Nephron progenitor cell (in vitro differentiated cells): ENCODE measurements around the gene ST6GALNAC3.
"Not testable (repeated sequence)": the region's sequence is repeated elsewhere in the genome, so short reads cannot be mapped to it uniquely, and the experiment has no call there.

Experiments used
- DNase-seq: peaks from one replicate; pipeline ENCODE4 v3.0.0; 2021
- H3K27ac Mint-ChIP-seq: 2 replicates; pipeline ENCODE4 v1.8.0; 2021; ENCODE audit warnings: mild to moderate bottlenecking, moderate library complexity, mixed read lengths
- H3K27me3 Mint-ChIP-seq: 2 replicates; pipeline ENCODE4 v1.8.0; 2021; ENCODE audit warnings: mild to moderate bottlenecking, low read depth, mixed read lengths; ENCODE audit not compliant: poor library complexity
- H3K36me3 Mint-ChIP-seq: 2 replicates; pipeline ENCODE4 v1.8.0; 2021; ENCODE audit warnings: low read depth, mixed read lengths
- H3K4me1 Mint-ChIP-seq: 2 replicates; pipeline ENCODE4 v1.8.0; 2021; ENCODE audit warnings: mixed read lengths
- H3K4me3 Mint-ChIP-seq: 2 replicates; pipeline ENCODE4 v1.8.0; 2021; ENCODE audit warnings: mild to moderate bottlenecking, moderate library complexity, mixed read lengths
- H3K9me3 Mint-ChIP-seq: 2 replicates; pipeline ENCODE4 v1.8.0; 2021; ENCODE audit warnings: mild to moderate bottlenecking, moderate library complexity, mixed read lengths
- CTCF ChIP-seq: fragments of 200-600 bp; sonication (generic); IDR thresholded peaks from 2 replicates; pipeline ENCODE4 v1.5.0; 2021; ENCODE audit warnings: antibody characterized with exemption

The ST6GALNAC3 gene

GRCh38 chr1:76109901-76110560, 35.5 kb downstream of the ST6GALNAC3 start:
- Mint-ChIP-seq H3K36me3 (peaks cover 38% of the 10 kb centered on the region), H3K4me1 (peaks cover 21% of the 10 kb centered on the region), H3K27ac (no peak overlapping the region), H3K27me3 (peaks cover 4% of the 10 kb centered on the region), H3K9me3 (peaks cover 24% of the 10 kb centered on the region), H3K4me3 (no peak overlapping the region)
- DNase-seq, result no peak
- no peak for TF ChIP-seq CTCF

GRCh38 chr1:76110666-76111065, 36.1 kb downstream of the ST6GALNAC3 start:
- H3K27me3 Mint-ChIP-seq, result peaks cover 4% of the 10 kb centered on the region
- peaks cover 38% of the 10 kb centered on the region for H3K36me3 Mint-ChIP-seq
- peaks cover 24% of the 10 kb centered on the region for H3K9me3 Mint-ChIP-seq
- TF ChIP-seq CTCF, result no peak
- H3K4me3 Mint-ChIP-seq, result no peak overlapping the region
- H3K27ac Mint-ChIP-seq, result no peak overlapping the region
- DNase-seq, result no peak
- H3K4me1 Mint-ChIP-seq, result peaks cover 21% of the 10 kb centered on the region

GRCh38 chr1:76112321-76112720, 37.8 kb downstream of the ST6GALNAC3 start:
- DNase-seq, H3K4me3 Mint-ChIP-seq, H3K27ac Mint-ChIP-seq, H3K27me3 Mint-ChIP-seq: not testable (repeated sequence)
- Mint-ChIP-seq H3K9me3 (peaks cover 24% of the 10 kb centered on the region), H3K4me1 (peaks cover 21% of the 10 kb centered on the region), H3K36me3 (peaks cover 28% of the 10 kb centered on the region)

- no peak overlapping the region for H3K27ac Mint-ChIP-seq
- peaks cover 3% of the 10 kb centered on the region for H3K27me3 Mint-ChIP-seq
- TF ChIP-seq CTCF, result no peak
- H3K4me1 Mint-ChIP-seq, result peaks cover 13% of the 10 kb centered on the region
- H3K9me3 Mint-ChIP-seq, result peaks cover 24% of the 10 kb centered on the region
- peaks cover 23% of the 10 kb centered on the region for H3K36me3 Mint-ChIP-seq
- no peak for DNase-seq
- no peak overlapping the region for H3K4me3 Mint-ChIP-seq
Observed at GRCh38 chr1:76113446-76113845, 38.9 kb downstream of the ST6GALNAC3 start.

GRCh38 chr1:76115171-76115570, 40.6 kb downstream of the ST6GALNAC3 start:
- Mint-ChIP-seq H3K4me3 (no peak overlapping the region), H3K27me3 (no peaks in the 10 kb centered on the region), H3K27ac (no peak overlapping the region), H3K36me3 (peaks cover 16% of the 10 kb centered on the region), H3K4me1 (no peaks in the 10 kb centered on the region), H3K9me3 (peaks cover 23% of the 10 kb centered on the region)
- no peak for TF ChIP-seq CTCF
- no peak for DNase-seq

GRCh38 chr1:76121850-76122249, 47.3 kb downstream of the ST6GALNAC3 start:
- Mint-ChIP-seq H3K9me3 (no peaks in the 10 kb centered on the region), H3K27me3 (no peaks in the 10 kb centered on the region), H3K36me3 (peaks cover 4% of the 10 kb centered on the region), H3K27ac (peak overlapping the region; percentile 29), H3K4me3 (no peak overlapping the region), H3K4me1 (peaks cover 23% of the 10 kb centered on the region)
- no peak for DNase-seq
- TF ChIP-seq CTCF, result no peak
